GM21526 (cell line): ENCODE measurements around the gene APBB2.
A peak's percentile ranks its signal among the peaks of the same experiment; 100 is the strongest.
"Not testable (repeated sequence)": the region's sequence is repeated elsewhere in the genome, so short reads cannot be mapped to it uniquely, and the experiment has no call there.

Experiments
- ATAC-seq: cut with Tn5 transposase; IDR thresholded peaks from one replicate; pipeline ENCODE4 v1.9.1; 2021; ENCODE audit warnings: moderate library complexity; ENCODE audit not compliant: unreplicated experiment, low FRiP score

APBB2 gene

DNA sequence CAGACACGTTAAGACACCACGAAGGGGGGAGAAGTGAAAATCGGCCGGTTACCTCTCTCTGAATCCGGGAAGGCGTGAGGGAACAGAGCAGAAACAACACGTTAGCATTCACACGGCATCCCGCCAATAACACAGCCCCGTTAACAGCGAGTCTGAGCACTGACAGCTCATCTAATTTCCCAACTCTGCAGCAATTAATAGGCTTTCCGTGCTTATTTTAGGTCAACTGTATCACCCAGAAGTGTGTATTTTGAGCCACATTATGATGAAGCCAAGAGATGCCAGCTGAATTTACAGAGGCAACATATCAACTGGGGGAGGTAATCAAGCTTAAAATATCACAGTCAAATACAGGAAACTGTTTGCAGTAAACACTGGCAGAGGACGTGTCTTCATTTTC lies 372.0 kb downstream of the APBB2 start:
- no peak for ATAC-seq

DNA sequence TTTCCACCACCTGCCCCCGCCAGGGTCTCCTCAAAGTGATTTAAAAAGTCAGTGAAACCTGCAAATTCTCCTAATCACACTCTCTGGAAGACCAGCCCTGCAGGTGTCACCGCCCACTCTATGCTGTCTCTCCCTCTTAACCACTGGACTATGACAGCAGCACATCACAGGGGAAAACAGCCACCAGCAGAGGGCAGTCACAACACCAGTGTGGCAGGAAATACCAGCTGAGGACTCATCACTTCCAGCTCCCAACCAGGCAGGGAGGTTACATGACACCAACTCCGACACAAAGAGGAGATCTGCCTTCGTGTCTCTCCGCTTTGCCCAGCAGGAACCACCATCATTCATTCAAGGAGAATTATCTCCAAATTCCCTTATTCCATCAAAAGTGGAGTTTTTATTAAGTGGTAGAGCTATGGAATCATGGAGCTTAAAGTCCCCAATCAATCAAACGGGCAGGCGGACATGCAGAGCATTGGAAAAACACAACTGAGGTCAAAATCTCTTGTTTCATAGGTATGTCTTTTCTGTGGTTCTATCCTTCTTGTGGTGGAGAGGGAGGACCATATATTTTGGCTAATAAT lies 373.3 kb downstream of the APBB2 start:
- peak; percentile 57 for ATAC-seq

DNA sequence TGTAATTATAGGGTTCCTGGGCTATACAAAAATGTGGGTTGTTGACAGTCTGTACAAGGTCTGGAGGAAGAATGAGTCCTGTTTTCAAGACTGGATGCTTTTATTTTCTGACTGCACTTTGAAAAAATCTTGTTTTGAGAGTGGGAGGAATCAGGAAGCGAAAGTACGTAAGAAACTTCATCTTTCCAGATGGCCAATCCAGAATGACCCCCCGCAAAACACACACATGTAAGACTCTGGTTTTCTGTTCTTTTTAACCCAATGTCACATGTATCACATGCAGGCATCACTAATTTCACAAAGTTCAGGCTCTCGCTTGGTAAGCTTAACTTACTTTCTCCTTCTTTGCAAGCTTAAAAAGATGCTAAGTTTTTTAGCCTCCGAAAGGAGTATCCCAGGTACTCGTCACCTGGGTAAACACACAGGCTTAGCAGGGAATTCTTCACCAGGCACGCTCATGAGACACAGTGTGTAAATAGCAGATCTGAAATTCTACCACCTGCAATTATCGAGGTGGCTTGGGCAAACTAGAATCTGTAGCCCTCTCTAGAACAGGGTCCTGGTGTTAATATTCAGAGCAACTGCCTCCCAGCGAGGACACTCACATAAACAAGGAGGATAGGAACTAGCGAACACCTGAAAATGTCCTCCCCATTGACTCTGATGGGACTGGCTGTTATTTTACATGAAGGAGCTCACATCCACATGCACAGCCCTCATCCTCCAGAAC lies 373.9 kb downstream of the APBB2 start:
- peak; percentile 50 for ATAC-seq

DNA sequence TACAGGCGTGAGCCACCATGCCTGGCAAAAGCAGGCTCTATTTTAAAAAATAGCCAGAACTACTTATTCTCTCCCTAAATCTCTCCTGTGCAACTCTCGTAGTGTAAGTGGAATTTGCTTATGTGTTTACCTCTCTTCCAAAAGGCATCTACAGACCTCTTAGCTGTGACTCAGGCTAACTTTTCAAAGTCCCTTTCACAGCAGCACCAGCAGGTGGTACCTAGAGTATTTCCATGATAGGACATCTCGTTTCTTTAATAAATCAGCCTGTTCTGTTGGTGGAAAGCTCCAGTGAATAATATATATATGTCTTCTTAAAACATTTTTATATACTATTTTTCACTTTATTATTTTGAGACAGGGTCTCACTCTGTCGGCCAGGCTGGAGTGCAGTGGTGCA lies 375.6 kb downstream of the APBB2 start:
- no peak for ATAC-seq

DNA sequence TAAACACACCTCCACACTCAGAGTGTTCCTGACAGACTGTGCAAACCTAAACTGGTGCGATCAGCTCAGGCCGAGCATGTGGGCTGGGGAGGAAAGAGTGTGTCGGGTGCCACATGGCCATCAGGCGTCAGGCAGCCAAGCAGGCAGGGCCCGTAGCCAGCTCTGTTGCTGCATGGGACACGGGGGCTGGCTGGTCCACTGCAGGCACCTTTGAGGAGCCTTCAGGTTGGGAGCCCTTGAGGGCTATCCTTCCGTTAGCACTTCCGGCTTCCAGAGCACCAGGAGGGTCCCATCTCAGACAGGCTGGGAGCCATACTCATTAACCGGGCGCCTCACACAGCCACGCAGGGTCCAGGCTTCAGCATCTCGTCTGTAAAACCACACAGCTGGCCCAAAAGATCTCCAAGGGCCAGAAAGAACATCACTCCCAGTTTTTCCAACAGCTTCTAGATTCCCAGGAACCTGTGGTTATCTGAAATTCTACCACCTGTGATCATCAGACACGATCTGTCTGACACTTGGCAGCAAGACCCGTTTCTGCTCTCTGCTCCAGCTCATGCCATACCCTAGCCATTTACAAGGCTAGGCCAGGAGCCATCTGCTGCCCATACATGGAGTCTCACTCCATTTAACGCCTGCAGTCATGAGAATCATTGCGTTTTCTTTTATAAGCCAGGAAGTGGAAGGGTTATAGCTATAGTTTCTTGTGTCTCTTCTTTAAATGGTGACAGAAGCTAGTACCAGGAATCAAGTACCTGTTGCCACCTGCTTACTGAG lies 377.1 kb downstream of the APBB2 start:
- ATAC-seq: no peak

DNA sequence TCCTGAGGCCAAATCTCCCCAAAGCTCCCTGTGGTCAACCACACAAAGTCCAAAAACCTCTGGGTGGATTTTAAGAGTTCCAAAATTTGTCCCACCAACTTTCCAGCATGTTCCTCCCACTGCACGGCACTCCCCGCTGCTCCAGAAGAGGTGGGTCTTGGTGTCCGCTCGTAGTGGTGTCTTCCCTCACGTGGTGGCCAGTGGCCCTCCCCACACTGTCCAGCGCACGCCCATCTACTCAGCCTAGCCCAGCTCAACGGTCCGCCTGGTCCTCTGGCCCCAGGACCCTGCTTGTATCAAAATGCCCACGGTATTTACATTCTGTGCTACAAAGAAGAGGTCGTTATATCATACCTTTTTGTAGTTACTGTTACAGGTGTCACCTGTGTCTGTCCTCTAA lies 381.1 kb downstream of the APBB2 start:
- ATAC-seq: no peak

DNA sequence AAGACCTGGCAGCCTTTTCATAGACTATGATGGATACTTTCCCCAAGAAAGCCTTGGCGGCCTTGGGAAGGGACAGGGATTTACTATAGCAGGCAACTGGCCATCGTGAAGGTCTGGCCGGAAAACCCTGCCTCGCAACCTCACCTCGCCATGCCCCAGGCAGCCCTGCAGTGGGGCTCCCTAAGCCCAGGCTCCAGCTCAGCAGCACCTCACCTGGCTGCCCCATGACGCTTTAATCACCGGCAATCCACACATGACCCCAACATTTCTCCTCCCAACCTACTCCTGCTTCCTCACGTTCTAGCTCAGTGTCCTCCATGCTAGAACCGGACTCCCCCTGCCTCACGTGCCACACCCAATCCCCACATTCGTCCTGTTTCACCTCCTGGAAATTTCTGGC lies 382.2 kb downstream of the APBB2 start:
- ATAC-seq: no peak

DNA sequence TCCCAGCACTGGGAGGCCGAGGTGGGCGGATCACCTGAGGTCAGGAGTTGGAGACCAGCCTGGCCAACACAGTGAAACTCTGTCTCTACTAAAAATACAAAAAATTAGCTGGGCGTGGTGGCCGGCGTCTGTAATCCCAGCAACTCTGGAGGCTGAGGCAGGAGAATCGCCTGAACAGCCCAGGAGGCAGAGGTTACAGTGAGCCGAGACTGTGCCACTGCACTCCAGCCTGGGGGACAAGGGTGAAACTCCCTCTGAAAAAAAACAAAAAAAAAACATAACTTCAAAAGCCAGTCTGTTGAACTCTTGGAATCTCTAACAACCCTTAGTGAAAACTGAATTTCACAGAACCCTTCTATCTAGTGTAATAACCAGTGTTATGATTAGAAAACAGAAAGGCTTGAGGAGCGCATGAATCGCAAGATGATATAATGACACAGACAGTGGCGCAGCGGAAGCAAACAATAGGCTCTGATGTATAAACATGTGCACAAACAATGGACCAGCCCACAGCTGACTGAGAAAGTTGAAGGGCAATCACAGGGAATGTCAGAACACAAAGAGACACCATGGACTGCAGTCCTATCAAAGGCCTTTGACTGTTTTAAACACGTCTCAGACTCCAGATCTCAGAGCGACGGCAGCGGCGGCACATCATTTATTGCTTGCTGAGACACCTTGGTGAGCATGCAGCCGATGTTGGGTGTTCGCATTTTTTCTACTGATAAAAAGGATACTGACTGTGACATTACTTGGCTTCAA lies 383.0 kb downstream of the APBB2 start:
- ATAC-seq: no peak

DNA sequence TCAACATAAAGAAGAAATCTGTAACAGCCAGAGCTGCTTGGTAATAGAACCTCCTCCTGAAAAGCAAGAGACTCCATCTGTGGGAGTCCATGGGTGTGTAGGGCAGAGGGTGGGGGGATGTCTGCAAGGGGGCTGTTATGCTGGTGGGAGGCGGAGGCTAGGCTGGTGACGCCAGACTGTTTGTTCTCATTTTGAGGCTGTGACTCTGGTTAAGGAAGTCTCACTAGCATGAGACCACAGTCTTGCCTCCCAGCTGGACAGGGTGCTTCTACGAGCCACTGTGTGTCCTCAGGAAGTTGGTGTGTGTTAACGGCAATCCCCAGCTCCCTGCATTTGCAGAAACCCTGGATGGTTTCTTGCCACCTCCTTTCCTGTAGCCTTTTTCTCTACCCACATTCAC lies 384.8 kb downstream of the APBB2 start:
- ATAC-seq: no peak

DNA sequence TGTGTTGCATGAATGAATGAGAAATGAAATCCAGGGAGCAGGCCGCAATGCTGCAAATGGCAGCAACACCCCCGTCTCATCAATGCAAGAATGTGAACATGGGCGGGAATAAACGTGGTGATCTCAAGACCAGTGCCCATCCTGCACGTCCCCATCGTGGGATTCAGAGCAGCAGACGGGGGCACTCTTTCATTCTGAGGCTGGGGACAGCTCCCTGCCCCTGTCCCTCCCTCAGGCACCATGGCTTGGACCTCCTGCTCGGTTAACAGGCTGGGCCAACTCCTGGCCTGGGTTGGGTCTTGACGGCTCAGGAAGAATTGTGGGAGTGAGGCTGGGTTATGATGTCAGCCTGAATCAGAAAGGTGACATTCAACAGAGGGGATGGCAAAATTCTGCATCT lies 385.7 kb downstream of the APBB2 start:
- no peak for ATAC-seq

DNA sequence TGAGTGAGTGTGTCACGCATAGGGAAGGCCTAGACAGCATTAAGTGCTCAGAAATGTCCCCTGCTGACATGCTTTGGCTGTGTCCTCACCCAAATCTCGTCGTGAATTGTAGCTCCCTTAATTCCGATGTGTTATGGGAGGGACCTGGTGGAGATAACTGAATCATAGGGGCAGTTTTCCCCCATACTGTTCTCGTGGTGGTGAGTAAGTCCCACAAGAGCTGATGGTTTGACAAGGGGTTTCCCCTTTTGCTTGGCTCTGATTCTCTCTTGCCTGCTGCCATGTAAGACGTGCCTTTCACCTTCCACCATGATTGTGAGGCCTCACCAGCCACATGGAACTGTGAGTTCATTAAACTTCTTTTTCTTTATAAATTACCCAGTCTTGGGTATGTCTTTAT lies 386.6 kb downstream of the APBB2 start:
- ATAC-seq: no peak

DNA sequence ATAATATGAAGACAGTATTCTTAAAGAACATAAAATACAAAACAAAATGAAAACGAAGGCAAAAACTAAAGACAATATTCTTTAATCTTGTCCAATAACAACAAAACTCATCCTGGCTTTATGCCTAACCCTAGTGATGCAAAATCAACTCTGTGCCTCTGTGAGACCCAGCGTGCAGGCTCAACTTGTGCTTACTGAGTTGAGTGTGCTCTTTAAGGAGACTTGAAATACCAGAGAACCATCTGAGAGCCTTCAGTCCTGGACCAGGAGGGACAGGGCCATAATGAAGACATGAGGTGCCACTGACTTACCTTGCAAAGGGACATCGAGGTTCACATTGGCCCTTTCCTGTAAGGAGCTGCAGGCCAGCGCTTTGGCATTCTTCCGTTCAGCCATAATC lies 387.5 kb downstream of the APBB2 start:
- no peak for ATAC-seq

DNA sequence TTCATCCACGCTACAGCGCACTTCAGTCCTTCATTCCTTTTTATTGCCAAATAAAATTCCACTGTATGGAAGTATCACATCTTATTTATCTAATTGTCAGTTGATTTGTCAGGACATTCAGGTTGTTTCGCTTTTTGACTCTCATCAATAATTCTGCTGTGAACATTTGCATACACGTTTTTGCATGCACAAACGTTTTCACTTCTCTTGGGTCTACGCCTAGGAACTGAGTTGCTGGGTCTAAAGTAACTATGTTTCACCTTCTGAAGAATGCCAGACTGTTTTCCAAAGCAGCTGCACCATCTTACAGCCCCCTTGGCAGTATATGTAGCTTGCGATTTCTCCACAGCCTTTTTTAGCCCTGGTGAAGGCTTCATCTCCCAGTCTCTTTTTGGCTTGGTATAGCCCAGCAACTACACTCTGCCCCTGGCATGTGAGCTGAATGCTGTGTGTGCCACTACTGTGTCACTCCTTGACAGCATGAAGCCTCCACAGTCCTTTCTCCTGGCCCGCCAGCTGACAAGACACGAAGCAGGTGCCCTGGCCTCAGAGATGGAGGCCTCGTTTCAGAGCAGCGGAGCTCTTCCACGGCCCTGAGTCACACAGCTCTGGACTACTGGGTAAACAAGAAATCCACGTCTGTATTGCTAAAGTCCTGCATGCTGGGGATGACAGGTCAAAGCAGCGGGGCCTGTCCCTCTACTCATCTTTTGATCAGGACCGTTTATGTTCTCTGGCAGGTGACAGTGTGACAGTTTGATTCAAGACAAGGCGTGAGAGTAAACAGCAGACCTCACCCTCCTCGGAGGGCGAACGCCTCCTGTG lies 389.1 kb downstream of the APBB2 start:
- no peak for ATAC-seq

DNA sequence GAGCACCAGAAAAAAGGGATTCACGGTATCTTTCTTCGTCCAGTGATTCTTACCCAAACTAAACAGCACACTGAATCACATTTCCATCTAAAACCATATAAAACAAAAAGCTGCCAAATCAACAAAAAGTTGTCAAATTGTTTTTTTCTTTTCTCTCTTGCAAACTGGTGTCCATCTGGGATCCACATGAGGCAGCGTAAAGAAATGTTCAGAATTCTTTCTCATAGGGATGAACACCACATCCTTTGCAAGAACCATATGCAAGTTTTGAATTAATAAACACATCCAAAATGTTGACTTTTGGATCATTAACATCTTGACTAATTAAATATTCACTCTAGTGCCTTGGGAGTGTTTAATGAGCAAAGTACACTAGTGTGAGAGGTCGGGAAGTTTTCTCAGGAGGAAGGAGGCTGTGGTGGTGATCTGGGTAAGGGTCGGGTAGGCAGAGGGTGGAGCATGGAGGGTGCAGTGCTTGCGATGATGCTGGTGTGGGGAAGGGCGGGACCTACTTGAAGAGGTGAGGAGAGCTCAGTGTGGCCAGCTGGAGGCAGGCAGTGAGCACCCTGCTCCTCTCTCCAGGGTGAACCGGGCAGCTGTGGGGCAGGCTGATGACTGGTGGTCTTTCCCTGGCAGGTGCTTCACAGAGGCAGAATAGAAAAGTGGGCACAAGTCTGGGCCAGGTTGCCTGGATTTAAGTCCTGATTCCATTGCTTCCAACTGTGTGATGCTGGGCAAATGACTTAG lies 391.7 kb downstream of the APBB2 start:
- no peak for ATAC-seq

DNA sequence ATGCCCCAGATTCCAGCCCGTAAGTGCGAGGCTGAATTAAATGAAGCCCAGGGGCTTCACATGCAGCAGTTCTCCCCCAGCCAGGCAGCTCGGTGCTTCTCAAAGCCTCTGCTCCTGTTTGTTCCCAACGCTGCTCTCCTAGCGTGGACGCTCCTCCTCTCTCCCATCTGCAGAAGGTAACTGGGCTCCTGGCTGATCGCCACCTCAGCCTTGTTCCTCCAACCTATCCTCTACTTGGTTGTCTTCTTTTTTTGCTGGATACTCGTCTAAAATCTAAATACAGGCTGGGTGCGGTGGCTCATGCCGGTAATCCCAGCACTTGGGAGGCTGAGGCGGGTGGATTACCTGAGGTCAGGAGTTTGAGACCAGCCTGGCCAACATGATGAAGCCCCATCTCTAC lies 394.2 kb downstream of the APBB2 start:
- ATAC-seq: no peak

DNA sequence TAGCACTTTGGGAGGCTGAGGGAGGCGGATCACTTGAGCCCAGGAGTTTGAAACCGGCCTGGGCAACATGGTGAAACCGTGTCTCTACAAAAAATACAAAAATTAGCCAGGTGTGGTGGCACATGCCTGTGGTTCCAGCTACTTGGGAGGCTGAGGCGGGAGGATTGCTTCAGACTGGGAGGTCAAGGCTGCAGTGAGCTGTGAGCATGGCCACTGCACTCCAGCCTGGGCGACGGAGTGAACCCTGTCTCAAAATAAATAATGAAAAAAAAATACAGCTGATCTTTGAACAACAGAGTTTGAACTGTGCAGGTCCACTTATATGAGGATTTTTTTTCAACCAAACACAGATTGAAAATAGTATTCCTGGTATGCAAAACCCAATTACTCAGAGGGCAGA lies 397.2 kb downstream of the APBB2 start:
- ATAC-seq: not testable (repeated sequence)

DNA sequence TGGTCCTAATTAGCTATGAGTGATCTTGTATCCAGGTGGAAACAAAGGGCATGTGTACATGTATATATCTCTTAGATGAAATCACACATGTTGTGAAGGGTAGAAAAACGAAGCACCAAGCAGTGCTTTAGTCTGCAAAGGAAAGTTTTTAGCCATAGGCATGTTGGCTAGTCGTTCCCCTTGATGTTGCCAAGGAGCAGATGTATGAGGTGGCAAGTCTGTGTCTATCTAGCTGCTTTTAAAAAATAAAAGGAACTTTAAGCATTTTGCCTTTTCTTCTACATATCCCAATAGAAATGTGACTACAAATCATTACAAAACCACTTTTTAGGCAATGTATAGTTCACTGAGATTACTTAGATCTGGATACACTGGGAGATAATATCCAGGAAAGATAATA lies 401.5 kb downstream of the APBB2 start:
- no peak for ATAC-seq

DNA sequence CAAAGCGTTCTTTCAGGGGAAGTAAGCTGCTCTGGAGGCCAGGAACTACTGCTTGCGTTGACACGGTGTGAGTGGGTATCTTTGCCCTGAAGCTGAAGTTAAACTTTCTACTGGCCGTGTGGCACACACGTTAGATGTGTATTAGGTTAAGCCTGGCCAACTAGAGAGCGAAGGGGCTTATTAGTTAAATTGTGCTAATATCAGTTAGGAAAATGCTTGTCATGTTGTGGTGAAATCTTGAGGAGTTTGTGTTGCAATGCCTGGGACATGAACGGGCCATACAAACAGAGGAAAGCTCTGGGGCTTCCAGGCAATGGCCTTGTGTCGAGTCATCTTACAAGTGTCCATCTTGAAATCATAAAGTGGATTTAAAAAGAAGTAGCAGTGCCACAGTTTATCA lies 402.0 kb downstream of the APBB2 start:
- ATAC-seq: no peak

DNA sequence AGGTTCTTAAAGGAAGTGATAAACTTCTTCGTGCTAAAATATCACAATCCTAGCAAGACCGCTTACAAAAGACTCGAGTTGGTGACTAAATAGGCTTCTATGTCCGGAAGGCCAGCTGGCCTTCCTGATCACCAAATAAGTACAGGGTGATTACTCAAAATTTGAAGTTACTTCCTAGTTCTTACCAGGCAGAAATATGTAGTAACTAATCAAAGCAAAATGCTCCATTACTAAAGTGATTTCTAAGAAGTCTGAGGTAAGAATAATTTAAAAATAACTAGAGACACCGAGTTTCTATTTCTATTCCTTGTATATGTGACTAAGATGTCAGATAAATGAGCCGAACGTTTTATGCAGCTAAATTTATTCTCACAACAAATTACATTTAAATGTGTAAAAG lies 402.4 kb downstream of the APBB2 start:
- no peak for ATAC-seq
